Astrocyte of the cerebellum (primary cell): ENCODE data around the gene BAD.

Source experiments
- DNase-seq: peaks from one replicate; pipeline ENCODE4 v3.0.0-alpha.2; 2011; ENCODE audit warnings: low read depth
- H3K4me3 ChIP-seq: 2 replicates; pipeline ENCODE4 v1.5.1; 2011; ENCODE audit warnings: mild to moderate bottlenecking, low read depth, low read length, moderate library complexity
- CTCF ChIP-seq: IDR thresholded peaks from 2 replicates; pipeline ENCODE4 v1.5.1; 2012; ENCODE audit warnings: low read length, low read depth, moderate library complexity, mild to moderate bottlenecking; ENCODE audit errors: missing control alignments
- in situ Hi-C: cut with HindIII; loops from 2 replicates; pipeline ENCODE4 v1.10.0; 2017; ENCODE audit warnings: low sequenced_read_pairs

The BAD gene

GRCh38 chr11:64289002-64289564 lies 4.6 kb upstream of the BAD start:
- H3K4me3 ChIP-seq = no peak overlapping the region
- TF ChIP-seq CTCF = no peak
- DNase-seq = no peak
- in situ Hi-C loops = no loop called here

DNA sequence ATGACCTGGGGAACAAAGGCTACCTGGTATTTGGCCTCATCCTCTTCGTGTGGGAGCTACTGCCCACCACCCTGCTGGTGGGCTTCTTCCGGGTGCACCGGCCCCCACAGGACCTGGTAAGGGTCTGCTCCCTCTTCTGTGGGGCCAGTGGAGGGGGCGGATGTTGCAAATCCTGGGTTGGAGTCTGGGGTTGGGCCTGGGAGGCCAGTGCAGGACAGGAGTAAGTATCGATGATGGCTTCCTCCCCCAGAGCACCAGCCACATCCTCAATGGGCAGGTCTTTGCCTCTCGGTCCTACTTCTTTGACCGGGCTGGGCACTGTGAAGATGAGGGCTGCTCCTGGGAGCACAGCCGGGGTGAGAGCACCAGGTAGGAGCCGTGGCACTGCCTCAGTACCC lies 3.9 kb upstream of the BAD start:
- H3K4me3 ChIP-seq = no peak overlapping the region
- DNase-seq = no peak
- no peak for TF ChIP-seq CTCF
- in situ Hi-C loops = no loop called here

- in situ Hi-C loops = no loop called here
- H3K4me3 ChIP-seq = no peak overlapping the region
- no peak for TF ChIP-seq CTCF
- no peak for DNase-seq
Measured at GRCh38 chr11:64287676-64288352, 3.3 kb upstream of the BAD start.

DNA sequence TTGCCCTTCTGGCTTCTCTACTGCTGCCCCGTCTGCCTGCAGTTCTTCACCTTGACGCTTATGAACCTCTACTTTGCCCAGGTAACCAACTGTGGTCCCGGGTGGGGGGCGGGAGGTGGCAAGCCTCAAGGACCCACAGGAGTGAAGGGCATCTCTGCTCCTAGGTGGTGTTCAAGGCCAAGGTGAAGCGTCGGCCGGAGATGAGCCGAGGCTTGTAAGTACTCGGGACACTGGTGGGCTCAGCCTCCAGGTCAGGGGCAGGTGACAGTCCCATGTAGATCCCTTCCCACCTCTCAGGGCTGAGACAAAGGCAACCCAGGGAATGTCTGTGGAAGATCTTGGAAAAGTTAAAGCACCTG lies 2.3 kb upstream of the BAD start:
- in situ Hi-C loops = no loop called here
- no peak for TF ChIP-seq CTCF

GRCh38 chr11:64285885-64286800 lies 1.7 kb upstream of the BAD start:
- peak overlapping the region; percentile 74 for H3K4me3 ChIP-seq
- no peak for TF ChIP-seq CTCF
- in situ Hi-C loops = no loop called here
- DNase-seq = no peak

More for the DNA sequence above, 2.3 kb upstream of the BAD start:
- no peak for DNase-seq
- H3K4me3 ChIP-seq = no peak overlapping the region

GRCh38 chr11:64284962-64285884 lies 758 bp upstream of the BAD start, which contains the start of gene GPR137:
GPR137 (plus strand) TSS chr11:64285848; CDS start chr11:64286525, 677 bp downstream.
- H3K4me3 ChIP-seq = peak within 1 kb of the TSS; percentile 74
- in situ Hi-C loops = no loop called here

More at GRCh38 chr11:64284962-64285884, 758 bp upstream of the BAD start, which contains the start of gene GPR137:
- DNase-seq = no peak
- no peak for TF ChIP-seq CTCF
